IMR-90 (cell line): ENCODE results near the gene HSPG2. TPM values are rescaled to one million over a fixed set of nuclear protein-coding genes. Genes with fewer than 3 reads are reported as not detected.

ENCODE experiments used
- ATAC-seq: fragments of 200-7000 bp; cut with Tn5 transposase; 2 replicates; pipeline ENCODE4 v1.9.1; 2020; ENCODE audit warnings: low read depth, mild to moderate bottlenecking, moderate library complexity
- BruUV-seq: library from RNA; stranded (reverse); fragments of 400-500 nt; replicated peaks from 2 replicates; lab custom pipeline; 2021; lab: Mats Ljungman, UMichigan
- CTCF ChIA-PET: fragments of 300-600 bp; formaldehyde crosslinking; extraction: SDS; loops from one replicate; lab custom pipeline; 2021; ENCODE audit warnings: antibody characterized with exemption; lab: Yijun Ruan, JAX
- POLR2A ChIA-PET: fragments of 300-600 bp; sonication (Branson Sonifier 250); formaldehyde crosslinking; loops from one replicate; lab custom pipeline; 2022; ENCODE audit warnings: antibody characterized with exemption; ENCODE audit not compliant: unreplicated experiment; lab: Charles Lee
- DNase-seq: peaks from one replicate; pipeline ENCODE4 v3.0.0; 2013
- H2AFZ ChIP-seq: replicated peaks from 2 replicates; pipeline ENCODE3; 2013; ENCODE audit warnings: low read length, mild to moderate bottlenecking; ENCODE audit not compliant: poor library complexity
- H2AK5ac ChIP-seq: 2 replicates; pipeline ENCODE4 v1.6.1; 2013; ENCODE audit warnings: low read depth, low read length, inconsistent platforms
- H2AK9ac ChIP-seq: replicated peaks from 2 replicates; pipeline ENCODE3; 2013; ENCODE audit warnings: mild to moderate bottlenecking, low read depth, low read length, moderate library complexity; ENCODE audit not compliant: poor library complexity
- H2BK120ac ChIP-seq: 2 replicates; pipeline ENCODE4 v1.6.1; 2013; ENCODE audit warnings: low read depth, low read length, inconsistent platforms
- H2BK15ac ChIP-seq: 3 replicates; pipeline ENCODE4 v1.6.1; 2013; ENCODE audit warnings: low read depth, low read length, inconsistent platforms
- H2BK20ac ChIP-seq: 2 replicates; pipeline ENCODE4 v1.6.1; 2013; ENCODE audit warnings: low read depth, mild to moderate bottlenecking, inconsistent platforms, low read length, moderate library complexity
- H2BK5ac ChIP-seq: 2 replicates; pipeline ENCODE4 v1.6.1; 2013; ENCODE audit warnings: mild to moderate bottlenecking, low read depth, low read length, inconsistent platforms; ENCODE audit not compliant: poor library complexity, severe bottlenecking
- H3K14ac ChIP-seq: replicated peaks from 2 replicates; pipeline ENCODE4 v1.6.1; 2013; ENCODE audit warnings: low read depth, low read length, inconsistent platforms
- H3K18ac ChIP-seq: 2 replicates; pipeline ENCODE4 v1.6.1; 2013; ENCODE audit warnings: low read depth, low read length, control low read depth
- H3K23ac ChIP-seq: 2 replicates; pipeline ENCODE4 v1.6.1; 2013; ENCODE audit warnings: low read depth, low read length, inconsistent platforms
- H3K27ac ChIP-seq: 2 replicates; pipeline ENCODE4 v1.5.1; 2013; ENCODE audit warnings: mild to moderate bottlenecking, control low read depth, low read length; ENCODE audit not compliant: insufficient read depth
- H3K27me3 ChIP-seq: 2 replicates; pipeline ENCODE4 v1.6.1; 2013; ENCODE audit warnings: low read length; ENCODE audit not compliant: control insufficient read depth, insufficient read depth
- H3K36me3 ChIP-seq: 2 replicates; pipeline ENCODE4 v1.6.1; 2013; ENCODE audit warnings: low read length, mixed read lengths; ENCODE audit not compliant: control insufficient read depth, insufficient read depth
- H3K4ac ChIP-seq: 2 replicates; pipeline ENCODE4 v1.6.1; 2013; ENCODE audit warnings: low read depth, low read length, inconsistent platforms
- H3K4me1 ChIP-seq: 2 replicates; pipeline ENCODE4 v1.6.1; 2013; ENCODE audit warnings: low read length, mixed read lengths; ENCODE audit not compliant: control insufficient read depth, insufficient read depth
- H3K4me2 ChIP-seq: 2 replicates; pipeline ENCODE4 v1.6.1; 2013; ENCODE audit warnings: low read depth, mild to moderate bottlenecking, control low read depth, low read length, moderate library complexity
- H3K4me3 ChIP-seq: 2 replicates; pipeline ENCODE4 v1.5.1; 2013; ENCODE audit warnings: low read depth, mild to moderate bottlenecking, control low read depth, low read length, moderate library complexity; ENCODE audit not compliant: insufficient read depth
- H3K56ac ChIP-seq: 2 replicates; pipeline ENCODE4 v1.6.1; 2013; ENCODE audit warnings: low read length, inconsistent platforms; ENCODE audit not compliant: insufficient read depth; ENCODE audit errors: extremely low read depth
- H3K79me1 ChIP-seq, 2 experiments: 2 replicates each; pipeline ENCODE4 v1.6.1; 2013; ENCODE audit warnings: low read length in 2 of 2, inconsistent platforms in 1 of 2, low read depth in 1 of 2
- H3K9ac ChIP-seq: 2 replicates; pipeline ENCODE4 v1.6.1; 2013; ENCODE audit warnings: low read depth, low read length, control low read depth
- H3K9me1 ChIP-seq: 2 replicates; pipeline ENCODE4 v1.6.1; 2013; ENCODE audit warnings: low read length, inconsistent platforms; ENCODE audit not compliant: insufficient read depth
- H3K9me3 ChIP-seq: 2 replicates; pipeline ENCODE4 v1.6.1; 2013; ENCODE audit warnings: low read length; ENCODE audit not compliant: control insufficient read depth, insufficient read depth
- H4K20me1 ChIP-seq: 2 replicates; pipeline ENCODE4 v1.6.1; 2013; ENCODE audit warnings: low read length, inconsistent platforms; ENCODE audit not compliant: insufficient read depth
- H4K5ac ChIP-seq: 2 replicates; pipeline ENCODE4 v1.6.1; 2013; ENCODE audit warnings: mild to moderate bottlenecking, low read depth, low read length, control low read depth
- H4K8ac ChIP-seq, 2 experiments: 2 replicates each; pipeline ENCODE4 v1.6.1; 2013; ENCODE audit warnings: low read depth in 2 of 2, low read length in 2 of 2, control low read depth in 1 of 2, inconsistent platforms in 1 of 2
- H4K91ac ChIP-seq: 2 replicates; pipeline ENCODE4 v1.6.1; 2013; ENCODE audit warnings: low read depth, low read length, inconsistent platforms; ENCODE audit not compliant: insufficient read depth
- BHLHE40 ChIP-seq: fragments of 150-350 bp; IDR thresholded peaks from 2 replicates; pipeline ENCODE4 v1.6.1; 2016; ENCODE audit warnings: mild to moderate bottlenecking, low read depth, low read length
- CEBPB ChIP-seq: IDR thresholded peaks from 2 replicates; pipeline ENCODE4 v1.6.1; 2012; ENCODE audit warnings: low read depth, low read length, improper control_type of control experiment
- CTCF ChIP-seq: conservative IDR thresholded peaks from 2 replicates; pipeline ENCODE4 v1.5.1; 2012; ENCODE audit warnings: mild to moderate bottlenecking, low read depth, low read length, improper control_type of control experiment
- ELK1 ChIP-seq: fragments of 150-350 bp; IDR thresholded peaks from 2 replicates; pipeline ENCODE4 v1.6.1; 2016; ENCODE audit warnings: low read depth, mild to moderate bottlenecking, low read length, moderate library complexity, borderline replicate concordance
- MAFK ChIP-seq: IDR thresholded peaks from 2 replicates; pipeline ENCODE4 v1.6.1; 2012; ENCODE audit warnings: low read depth, low read length, improper control_type of control experiment
- MAZ ChIP-seq: IDR thresholded peaks from 2 replicates; pipeline ENCODE4 v1.6.1; 2012; ENCODE audit warnings: low read depth, mild to moderate bottlenecking, low read length, improper control_type of control experiment, moderate library complexity, borderline replicate concordance
- MXI1 ChIP-seq: IDR thresholded peaks from 2 replicates; pipeline ENCODE4 v1.6.1; 2012; ENCODE audit warnings: low read depth, mild to moderate bottlenecking, low read length, moderate library complexity, borderline replicate concordance
- NFE2L2 ChIP-seq: fragments of 150-350 bp; IDR thresholded peaks from 2 replicates; pipeline ENCODE4 v1.6.1; 2016; ENCODE audit warnings: low read depth, mild to moderate bottlenecking, low read length
- POLR2A ChIP-seq: IDR thresholded peaks from 2 replicates; pipeline ENCODE4 v1.6.1; 2012; ENCODE audit warnings: mild to moderate bottlenecking, low read depth, low read length
- RAD21 ChIP-seq: IDR thresholded peaks from 2 replicates; pipeline ENCODE4 v1.6.1; 2012; ENCODE audit warnings: low read length, improper control_type of control experiment
- RCOR1 ChIP-seq: IDR thresholded peaks from 2 replicates; pipeline ENCODE4 v1.6.1; 2012; ENCODE audit warnings: mild to moderate bottlenecking, low read length, improper control_type of control experiment; ENCODE audit not compliant: insufficient replicate concordance
- RFX5 ChIP-seq: IDR thresholded peaks from 2 replicates; pipeline ENCODE4 v1.8.0; 2012; ENCODE audit warnings: low read depth, mild to moderate bottlenecking, low read length, moderate library complexity
- SMC3 ChIP-seq: fragments of 150-350 bp; IDR thresholded peaks from 2 replicates; pipeline ENCODE4 v1.6.1; 2016; ENCODE audit warnings: low read depth, mild to moderate bottlenecking, antibody characterized with exemption, low read length, moderate library complexity
- USF2 ChIP-seq: fragments of 150-350 bp; IDR thresholded peaks from 2 replicates; pipeline ENCODE4 v1.6.1; 2017; ENCODE audit warnings: mild to moderate bottlenecking, antibody characterized with exemption, low read length, low read depth
- WGBS, 2 experiments: methylation state at CpG; one replicate each; pipeline versions ENCODE4 v1.1.5 to v1.1.7; 2013; ENCODE audit warnings: missing lambda C conversion rate in 2 of 2; ENCODE audit not compliant: insufficient read length in 1 of 2; ENCODE audit errors: extremely low coverage in 2 of 2; 5-methylcytosine and 5-hydroxymethylcytosine counted together
- dilution Hi-C: fragments of 300-500 bp; cut with HindIII; formaldehyde crosslinking; loops from one replicate; pipeline ENCODE4 v1.14.3; 2018; ENCODE audit warnings: low sequenced_read_pairs; ENCODE audit not compliant: unreplicated experiment
- in situ Hi-C: fragments of 300-500 bp; cut with MboI; formaldehyde crosslinking; loops from 3 replicates; pipeline ENCODE4 v1.14.3; 2019; ENCODE audit warnings: low sequenced_read_pairs, inconsistent platforms, mixed read lengths
- intact Hi-C: fragments of 100-400 bp; cut with micrococcal nuclease; formaldehyde crosslinking; loops from 2 replicates; pipeline ENCODE4 v1.10.0; 2022
- polyA plus RNA-seq, 3 experiments: library from polyadenylated mRNA; depleted of rRNA; stranded (reverse); fragments of >200 nt; gene quantifications; 2 replicates each; pipeline ENCODE4 v1.2.3, GENCODE V29; 2012; ENCODE audit warnings: low replicate concordance in 1 of 3
- total RNA-seq: library from RNA; depleted of rRNA; stranded (reverse); fragments of >200 nt; gene quantifications from 2 replicates; pipeline ENCODE4 v1.2.3, GENCODE V29; 2012

Gene HSPG2
- total and polyA plus RNA-seq, 2 of the 4 experiments (the other 2 are of a cell fraction), result 15.8 to 94.0 TPM

- Histone ChIP-seq H3K9me1 (no peaks in the 10 kb centered on the region), H3K36me3 (peaks cover 80% of the 10 kb centered on the region), H3K9ac (no peak overlapping the region), H4K8ac (no peak overlapping the region), H2BK15ac (no peak overlapping the region), H2BK5ac (no peak overlapping the region), H4K20me1 (no peaks in the 10 kb centered on the region; the same call in 1 of the 2 replicates), H2AFZ (no peak overlapping the region), H4K5ac (no peak overlapping the region), H3K9me3 (peaks cover 9% of the 10 kb centered on the region; the same call in 1 of the 2 replicates), H2AK5ac (no peak overlapping the region), H4K91ac (no peak overlapping the region), H3K4me1 (no peaks in the 10 kb centered on the region), H3K4ac (no peak overlapping the region), H2BK120ac (no peak overlapping the region), H2AK9ac (no peak overlapping the region), H3K27me3 (no peaks in the 10 kb centered on the region), H3K27ac (no peak overlapping the region), H3K79me1 (peaks cover 0 to 3% of the 10 kb centered on the region in 2 experiments; a peak in 2 of 4 replicates), H3K23ac (no peak overlapping the region), H3K56ac (no peak overlapping the region), H3K4me3 (no peak overlapping the region), H2BK20ac (no peak overlapping the region), H3K4me2 (no peak overlapping the region), H3K14ac (no peak overlapping the region), H3K18ac (no peak overlapping the region)
- TF ChIP-seq NFE2L2, result no peak
- TF ChIP-seq RFX5, result no peak
- no peak for TF ChIP-seq MAZ
- no peak for TF ChIP-seq ELK1
- TF ChIP-seq RCOR1, result no peak
- TF ChIP-seq MAFK, result no peak
- no peak for TF ChIP-seq POLR2A
- no peak for TF ChIP-seq CTCF
- no peak for TF ChIP-seq MXI1
- TF ChIP-seq SMC3, result no peak
- no peak for TF ChIP-seq BHLHE40
- no peak for TF ChIP-seq USF2
- TF ChIP-seq CEBPB, result no peak
- TF ChIP-seq RAD21, result no peak
- ATAC-seq (no peak), DNase-seq (no peak)
- WGBS, 2 experiments, result 100% methylated on average over 1 of the region's 13 CpGs; no CpG with 5 or more reads in 1 of the 2 experiments
- CTCF ChIA-PET, result no interaction called here
- in situ Hi-C loops (no loop called here), intact Hi-C loops (no loop called here), dilution Hi-C loops (no loop called here)
- POLR2A ChIA-PET, result no interaction called here
- BruUV-seq, result no TSS peak
Observed at GRCh38 chr1:21836729-21837128, 100.4 kb downstream of the HSPG2 start.
